CD4-positive, alpha-beta T cell treated with Interleukin-2 at 100 ng/mL for 4 hours (primary cell): ENCODE data around the gene MTERF4.

Source experiments
- DNase-seq: peaks from one replicate; pipeline ENCODE4 v3.0.0-alpha.2; 2020; ENCODE audit warnings: low spot score

Gene MTERF4

DNA sequence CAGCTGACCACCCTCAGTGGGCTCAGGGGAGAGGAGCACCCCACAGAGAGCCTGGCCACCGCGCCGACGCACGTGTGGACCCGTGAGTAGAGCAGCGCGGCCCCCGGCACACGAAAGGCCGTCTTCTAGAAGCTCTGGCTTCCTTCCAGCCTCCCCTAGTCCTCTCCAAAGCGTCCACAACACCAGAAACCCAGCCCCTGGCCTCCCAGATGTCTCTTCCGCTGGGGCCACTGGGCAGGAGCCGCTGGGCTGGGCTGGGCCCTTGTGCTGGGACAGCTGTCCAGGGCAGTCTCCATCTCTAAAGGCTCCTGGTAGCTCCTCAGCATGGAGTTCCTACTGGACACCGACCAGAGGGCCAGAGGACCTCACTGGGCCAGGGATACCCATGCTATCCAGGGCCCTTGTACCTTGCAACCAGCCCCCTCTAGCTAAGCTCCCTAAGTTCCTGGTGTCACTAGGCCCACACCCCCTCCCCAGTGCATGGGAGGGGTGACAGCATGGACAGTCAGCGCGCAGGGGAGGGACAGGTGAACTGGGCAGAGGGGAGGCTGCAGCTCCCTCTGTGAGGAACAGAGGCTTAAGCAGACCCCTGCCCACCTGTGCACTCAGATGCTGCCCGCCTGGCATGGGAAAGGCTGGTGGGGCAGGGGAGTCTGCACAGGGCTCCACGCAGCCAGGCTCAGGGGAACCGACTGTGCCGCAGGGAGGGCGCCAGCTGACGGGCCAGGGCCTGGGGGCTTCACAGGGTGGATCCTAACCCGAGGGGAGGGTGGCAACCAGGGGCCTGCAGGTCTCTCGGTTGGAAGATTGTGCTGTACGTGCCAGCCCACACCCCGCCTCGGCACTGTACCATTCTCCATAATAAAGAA is 32.9 kb downstream of the MTERF4 start:
- DNase-seq: no peak

DNA sequence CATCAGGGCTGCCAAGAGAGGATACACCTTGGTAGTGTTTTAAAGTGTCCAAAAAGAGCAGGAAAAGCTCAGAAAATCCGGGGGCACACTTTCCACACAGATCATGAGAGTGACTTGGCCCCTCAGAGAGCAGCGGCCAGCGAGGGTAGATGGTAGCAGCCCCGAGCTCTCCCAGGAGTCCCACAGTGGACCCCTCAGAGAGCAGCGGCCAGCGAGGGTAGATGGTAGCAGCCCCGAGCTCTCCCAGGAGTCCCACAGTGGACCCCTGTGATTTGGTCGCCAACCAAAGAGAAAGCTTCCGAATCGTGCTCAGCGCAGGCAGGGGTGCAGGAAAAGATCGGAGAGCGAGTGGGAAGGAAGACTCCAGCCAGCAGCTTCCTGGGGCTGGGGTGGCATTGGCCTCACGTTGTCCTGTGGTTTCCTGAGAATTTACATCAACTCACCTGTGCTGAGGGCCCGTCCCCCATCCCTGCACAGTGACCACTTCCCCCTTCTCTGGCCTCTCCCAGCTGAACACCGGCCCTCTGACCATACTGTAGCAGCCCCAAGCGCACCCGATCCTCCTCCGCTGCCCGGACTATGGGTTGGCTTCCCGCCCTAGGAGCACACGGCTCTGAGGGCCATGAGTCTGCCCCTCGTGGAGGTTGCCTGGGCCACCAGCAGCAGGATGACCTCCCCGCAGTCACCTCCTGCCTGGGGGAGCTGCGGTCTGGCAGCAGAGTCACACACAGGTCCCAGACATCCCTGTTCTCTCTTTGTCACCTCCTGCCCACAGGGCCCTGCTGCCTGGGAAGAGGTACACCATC is 33.7 kb downstream of the MTERF4 start:
- DNase-seq: no peak

DNA sequence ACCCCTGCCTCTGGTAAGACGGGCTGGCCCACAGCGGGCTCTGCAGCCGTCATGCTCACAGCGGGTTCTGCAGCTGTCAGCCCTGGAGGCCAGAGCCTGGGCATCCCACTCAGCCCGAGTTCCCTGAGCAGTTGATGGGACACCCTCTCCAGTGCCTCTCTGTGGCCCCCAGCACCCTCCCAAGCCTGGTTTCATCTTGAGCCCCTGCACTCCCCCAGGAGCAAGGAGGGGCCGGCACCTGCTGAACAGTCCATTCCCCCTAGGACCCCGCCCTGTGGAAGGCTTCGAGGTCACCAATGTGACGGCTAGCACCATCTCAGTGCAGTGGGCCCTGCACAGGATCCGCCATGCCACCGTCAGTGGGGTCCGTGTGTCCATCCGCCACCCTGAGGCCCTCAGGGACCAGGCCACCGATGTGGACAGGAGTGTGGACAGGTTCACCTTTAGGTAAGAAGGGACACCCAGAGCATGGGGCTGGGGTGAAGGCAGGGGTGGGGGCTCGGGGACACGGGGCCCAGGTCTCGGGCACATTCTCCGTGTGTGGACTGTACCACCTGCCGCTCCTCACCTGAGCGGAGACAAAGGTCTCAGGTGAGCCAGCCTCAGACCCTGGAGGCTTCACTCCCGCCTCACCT is 34.5 kb downstream of the MTERF4 start:
- no peak for DNase-seq

DNA sequence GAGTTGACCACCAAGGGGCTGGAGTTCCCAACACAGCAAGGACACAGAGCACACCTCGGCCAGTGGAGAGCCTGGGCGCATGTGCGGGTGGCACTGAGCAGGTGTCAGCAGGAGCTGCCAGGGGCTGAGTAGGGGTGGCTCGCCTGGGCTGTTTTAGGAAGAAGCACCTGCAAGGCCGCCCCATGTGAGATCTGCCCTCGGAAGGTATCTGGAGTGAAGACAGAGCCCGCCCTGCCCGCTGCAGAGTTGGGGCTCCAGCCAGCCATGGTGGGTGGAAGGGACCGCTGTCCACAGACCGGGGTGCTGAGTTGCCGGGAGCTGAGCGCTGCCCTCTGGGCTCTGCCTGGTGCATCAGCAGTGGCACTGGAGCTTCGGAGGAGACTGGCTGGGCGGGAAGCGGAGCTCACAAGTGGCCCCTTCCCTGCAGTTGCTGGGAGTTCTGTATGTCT is 35.2 kb downstream of the MTERF4 start:
- no peak for DNase-seq

DNA sequence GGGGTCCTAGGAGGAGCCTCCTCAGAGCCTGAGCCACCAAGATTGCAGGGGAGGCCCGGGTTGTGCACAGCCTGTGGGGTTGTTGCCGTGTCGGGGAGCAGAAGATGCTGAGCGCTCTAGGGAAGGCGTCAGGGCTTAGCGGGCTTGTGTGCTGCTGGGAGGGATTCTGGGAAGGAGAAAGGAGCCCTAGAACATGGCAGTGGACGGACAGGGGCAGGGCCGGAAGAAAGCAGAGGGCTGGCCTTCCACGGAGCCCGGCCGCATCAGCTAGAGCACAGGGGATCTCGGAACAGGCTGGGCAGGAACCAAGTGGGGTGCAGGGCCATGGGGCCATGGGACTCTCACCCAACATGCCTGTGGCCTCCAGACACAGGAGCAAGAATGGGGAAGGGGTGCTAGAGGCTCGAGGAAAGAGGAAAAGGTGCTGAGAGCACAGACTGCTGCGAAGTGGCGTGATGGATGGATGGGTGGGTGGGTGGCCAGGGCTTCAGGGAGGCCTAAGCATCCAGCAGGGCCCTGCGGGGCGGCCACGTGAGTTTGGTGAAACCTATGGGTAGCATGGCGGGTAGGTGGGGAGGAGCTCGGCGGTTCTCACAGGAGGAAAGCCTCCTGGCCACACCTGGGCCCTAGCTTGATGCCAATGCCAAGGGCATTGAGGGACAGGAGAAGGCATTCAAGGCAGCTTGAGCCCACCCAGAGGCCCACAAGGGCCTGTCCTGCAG is 35.8 kb downstream of the MTERF4 start:
- no peak for DNase-seq

DNA sequence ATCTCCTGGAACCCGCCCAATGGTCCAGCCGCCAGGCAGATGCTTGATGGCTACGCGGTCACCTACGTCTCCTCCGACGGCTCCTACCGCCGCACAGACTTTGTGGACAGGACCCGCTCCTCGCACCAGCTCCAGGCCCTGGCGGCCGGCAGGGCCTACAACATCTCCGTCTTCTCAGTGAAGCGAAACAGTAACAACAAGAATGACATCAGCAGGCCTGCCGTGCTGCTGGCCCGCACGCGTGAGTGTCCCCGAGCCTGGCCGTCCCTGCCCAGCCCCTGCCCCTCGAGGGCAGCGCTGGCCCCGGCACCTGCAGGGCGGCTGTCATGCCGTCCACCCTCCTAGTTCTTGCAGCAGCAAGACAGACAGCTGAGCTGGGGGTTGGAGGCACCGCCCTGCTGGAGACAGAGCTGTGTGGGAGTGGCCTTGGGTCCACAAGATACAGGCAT is 36.7 kb downstream of the MTERF4 start:
- no peak for DNase-seq

DNA sequence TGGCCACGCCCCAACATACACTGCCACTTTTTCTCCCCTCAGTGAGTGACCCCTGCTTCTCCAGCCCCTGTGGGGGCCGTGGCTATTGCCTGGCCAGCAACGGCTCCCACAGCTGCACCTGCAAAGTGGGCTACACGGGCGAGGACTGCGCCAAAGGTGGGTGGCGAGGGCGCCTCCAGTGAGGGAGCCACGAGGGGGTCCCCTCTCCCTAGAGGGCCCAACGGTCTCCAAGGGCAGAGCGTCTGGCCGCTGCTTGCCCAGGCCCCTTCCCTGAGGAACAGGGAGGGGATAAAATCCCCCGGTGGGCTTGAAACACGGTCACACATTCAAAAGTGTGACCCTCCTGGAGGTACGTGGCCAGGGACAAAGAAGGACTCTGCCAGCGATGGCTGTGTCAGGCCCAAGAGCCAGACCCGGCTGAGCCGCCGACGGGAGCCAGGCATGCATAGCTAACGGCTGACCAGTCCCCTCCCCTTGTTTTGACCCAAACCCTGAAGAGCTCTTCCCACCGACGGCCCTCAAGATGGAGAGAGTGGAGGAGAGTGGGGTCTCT is 37.2 kb downstream of the MTERF4 start:
- DNase-seq: no peak

DNA sequence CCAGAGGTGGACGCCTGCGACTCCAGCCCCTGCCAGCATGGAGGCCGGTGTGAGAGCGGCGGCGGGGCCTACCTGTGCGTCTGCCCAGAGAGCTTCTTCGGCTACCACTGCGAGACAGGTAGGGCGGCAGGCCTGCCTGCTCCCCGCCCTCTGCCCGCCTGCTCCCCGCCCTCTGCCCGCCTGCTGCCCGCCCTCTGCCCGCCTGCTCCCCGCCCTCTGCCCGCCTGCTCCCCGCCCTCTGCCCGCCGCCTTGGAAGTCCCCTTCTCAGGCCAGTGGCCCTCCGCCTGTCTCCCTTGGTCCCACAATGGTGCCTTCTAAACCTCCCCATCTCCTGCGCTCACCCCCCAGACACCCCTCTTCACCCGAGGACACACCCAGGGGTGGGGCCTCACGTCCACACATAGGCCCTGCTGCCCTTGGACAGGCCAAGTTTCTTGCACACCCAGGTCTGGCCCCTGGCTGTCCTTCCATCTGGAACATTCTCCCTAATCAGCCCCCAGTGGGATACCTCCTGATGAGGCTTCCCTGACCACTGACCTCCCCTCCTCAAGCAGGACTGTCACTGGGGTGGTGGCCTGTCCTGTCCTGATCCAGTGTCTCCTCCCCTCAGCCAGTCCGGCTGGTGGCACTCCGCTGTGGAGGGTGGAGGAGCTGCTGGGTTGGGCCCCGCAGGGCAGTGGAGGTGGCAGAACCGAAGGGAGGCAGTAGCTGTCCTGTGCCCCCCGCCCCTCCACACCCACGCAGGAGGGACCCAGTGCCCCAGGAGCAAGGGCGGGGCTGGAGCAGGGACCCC is 37.9 kb downstream of the MTERF4 start:
- peak; percentile 49 for DNase-seq

DNA sequence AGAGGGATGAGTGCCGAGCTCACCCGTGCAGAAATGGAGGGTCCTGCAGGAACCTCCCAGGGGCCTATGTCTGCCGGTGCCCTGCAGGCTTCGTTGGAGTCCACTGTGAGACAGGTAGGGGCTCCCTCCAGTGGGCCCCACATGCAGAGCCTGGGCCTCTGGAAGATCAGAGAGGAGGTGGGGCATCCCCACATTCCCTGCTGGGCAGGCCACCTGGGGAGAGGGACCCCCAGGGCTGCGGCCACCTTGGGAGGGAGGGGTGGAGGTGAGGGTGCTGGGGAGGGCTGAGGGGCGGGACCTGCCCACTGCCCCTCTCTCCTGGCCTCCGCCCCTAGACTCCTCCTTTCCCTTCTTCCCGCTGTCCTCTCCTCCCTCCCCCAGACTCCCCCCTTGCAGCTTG is 38.5 kb downstream of the MTERF4 start:
- DNase-seq: no peak

DNA sequence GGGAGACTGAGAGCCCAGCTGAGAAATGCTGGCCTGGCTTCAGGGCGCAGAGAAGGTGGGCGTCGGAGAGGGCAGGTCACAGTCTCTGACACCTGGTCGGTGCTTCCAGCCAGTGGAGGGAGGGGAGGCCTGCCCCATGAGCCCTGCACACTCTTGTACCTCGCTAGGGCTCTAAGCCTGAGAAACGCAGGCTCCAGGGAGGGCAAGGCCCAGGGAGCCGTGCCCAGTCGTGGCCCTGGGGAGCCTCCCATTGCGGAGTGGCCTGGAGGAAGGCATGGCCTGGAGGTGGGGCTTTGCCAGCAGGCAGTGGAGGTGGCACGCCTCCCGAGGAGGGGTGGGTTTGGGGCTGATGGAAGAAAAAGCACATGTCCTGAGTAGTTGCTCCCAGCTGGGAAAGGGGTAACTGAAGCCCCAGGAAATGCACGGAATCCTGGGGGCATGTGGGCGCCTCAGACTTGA is 39.0 kb downstream of the MTERF4 start:
- DNase-seq: no peak

DNA sequence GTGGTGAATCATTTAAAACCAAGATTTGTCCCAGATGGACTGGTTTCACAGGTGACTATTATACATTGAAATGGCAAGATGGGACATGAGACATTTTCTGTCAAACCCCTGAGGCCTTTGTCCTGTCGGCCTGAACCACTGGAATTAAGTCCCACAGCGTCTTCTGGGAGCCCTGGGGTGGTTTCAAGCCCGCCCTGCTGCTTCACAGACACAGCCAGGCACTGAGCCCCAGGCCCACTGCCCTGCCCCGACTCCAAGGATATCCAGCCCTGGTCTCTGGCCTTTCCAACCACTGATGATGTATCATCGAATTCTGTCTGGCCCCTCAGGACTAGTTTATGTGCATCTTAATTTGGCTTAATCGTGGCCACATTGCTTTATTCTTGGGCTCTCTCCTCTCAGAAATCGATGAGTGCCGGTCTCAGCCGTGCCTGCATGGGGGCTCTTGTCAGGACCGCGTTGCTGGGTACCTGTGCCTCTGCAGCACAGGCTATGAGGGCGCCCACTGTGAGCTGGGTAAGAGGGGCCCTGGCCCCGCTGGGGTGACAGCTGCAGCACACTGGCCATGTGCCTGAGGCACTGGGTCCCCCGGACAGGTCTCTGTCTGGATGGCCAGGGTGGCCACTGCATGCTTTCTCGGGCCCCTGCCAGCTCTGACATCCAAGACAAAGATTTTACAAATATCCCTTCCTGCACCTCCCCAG is 39.5 kb downstream of the MTERF4 start:
- no peak for DNase-seq

DNA sequence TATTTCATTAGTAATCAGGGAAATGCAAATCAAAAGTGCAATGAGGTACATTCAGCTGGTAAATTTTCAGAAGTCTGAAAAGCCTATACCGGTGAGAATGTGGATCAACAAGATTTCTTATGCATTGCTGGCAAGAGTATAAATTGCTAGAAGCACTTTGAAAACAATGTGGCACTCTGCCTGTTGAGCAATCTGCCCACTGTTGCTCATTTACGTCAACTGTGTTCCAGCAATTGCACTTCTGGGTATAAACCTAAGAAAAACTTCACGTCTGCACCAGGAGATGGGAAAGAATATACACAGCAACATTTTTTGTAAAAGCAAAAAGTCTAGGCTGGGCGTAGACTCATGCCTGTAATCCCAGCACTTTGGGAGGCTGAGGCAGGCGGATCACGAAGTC is 40.8 kb downstream of the MTERF4 start:
- no peak for DNase-seq

DNA sequence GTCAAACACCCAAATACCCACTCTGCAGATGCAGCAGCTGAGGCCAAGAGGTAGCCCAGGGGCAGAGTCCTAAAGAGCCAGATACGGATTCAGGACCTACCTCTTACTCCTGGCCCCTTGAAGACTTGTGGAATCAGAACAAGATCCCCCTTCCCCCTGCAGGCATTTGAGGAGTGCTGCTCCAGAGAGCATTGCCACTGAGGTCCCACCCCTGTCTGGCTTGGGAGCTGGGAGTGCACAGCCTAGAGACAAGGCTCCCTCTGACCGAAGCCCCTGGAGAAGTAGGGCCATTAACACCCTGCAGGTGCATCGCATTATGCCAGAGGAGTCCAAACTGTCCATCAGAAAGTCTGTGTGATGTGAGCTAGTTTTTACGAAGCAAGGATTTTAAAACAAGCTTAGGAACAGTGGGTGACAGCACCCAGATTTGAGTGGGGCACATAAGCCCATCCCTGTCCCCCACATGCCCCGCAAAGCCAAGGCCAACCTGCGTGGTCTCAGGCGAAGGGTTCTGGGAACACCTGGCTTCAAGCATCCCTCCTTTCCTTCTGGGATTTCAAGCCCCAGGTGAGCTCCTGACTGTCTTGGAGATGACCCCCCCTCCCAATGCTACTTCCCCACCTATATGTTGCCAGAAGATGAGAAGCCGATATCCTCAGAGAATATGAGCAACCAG is 48.4 kb downstream of the MTERF4 start:
- DNase-seq: no peak

DNA sequence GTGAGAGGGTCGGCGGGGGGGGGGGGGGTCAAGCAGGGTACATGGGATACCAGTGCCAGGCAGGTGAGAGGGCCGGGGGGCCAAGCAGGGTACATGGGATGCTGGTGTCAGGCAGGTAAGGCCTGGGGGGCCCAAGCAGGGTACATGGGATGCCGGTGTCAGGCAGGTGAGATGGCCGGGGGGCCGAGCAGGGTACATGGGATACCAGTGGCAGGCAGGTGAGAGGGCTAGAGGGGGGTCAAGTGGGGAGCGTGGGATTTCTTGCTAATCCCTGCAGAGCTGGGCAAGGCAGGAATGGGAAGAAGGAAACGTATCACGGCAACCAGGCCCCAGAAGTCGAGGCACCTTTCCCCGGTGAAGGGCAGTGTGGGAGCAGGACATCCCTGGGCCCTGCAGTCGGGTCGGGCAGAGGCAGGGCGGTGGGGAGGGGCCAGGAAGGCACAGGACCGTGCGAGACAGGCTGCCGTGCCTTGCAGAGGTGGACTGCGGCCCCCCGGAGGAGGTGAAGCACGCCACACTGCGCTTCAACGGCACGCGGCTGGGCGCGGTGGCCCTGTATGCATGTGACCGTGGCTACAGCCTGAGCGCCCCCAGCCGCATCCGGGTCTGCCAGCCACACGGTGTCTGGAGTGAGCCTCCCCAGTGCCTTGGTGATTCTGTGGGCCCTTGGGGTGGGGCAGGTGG is 49.3 kb downstream of the MTERF4 start:
- DNase-seq: no peak

DNA sequence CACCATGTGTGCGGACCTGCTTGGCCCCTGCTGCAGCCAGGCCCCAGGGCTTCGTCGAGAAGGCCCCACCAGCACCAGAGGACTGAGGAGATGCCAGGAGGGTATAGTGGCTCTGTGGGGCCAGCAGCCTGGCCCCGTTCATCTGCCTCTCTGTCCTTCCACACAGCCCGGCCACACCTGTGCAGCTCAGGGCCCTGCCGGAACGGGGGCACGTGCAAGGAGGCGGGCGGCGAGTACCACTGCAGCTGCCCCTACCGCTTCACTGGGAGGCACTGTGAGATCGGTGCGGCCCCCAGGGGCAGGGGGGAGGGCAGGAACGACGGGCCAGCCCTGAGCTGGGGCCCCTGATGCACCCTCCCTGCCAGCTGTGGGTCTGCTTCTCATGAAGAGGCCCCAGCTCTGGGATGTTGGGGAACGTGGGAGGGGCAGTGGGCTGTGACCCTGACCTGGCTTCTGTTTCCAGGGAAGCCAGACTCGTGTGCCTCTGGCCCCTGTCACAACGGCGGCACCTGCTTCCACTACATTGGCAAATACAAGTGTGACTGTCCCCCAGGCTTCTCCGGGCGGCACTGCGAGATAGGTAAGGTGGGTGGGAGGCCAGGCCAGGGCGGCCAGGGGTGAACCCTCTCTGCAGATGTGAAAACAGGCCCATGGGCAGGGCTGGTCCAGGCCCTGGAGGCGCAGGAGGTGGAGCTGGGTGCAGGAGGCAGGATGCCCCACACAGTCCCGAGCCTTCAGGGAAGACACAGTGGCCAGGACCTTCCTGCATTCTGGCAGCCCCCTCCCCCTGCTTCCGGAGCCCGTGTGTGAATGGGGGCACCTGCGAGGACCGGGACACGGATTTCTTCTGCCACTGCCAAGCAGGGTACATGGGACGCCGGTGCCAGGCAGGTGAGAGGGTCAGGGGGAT is 50.3 kb downstream of the MTERF4 start:
- DNase-seq: no peak

DNA sequence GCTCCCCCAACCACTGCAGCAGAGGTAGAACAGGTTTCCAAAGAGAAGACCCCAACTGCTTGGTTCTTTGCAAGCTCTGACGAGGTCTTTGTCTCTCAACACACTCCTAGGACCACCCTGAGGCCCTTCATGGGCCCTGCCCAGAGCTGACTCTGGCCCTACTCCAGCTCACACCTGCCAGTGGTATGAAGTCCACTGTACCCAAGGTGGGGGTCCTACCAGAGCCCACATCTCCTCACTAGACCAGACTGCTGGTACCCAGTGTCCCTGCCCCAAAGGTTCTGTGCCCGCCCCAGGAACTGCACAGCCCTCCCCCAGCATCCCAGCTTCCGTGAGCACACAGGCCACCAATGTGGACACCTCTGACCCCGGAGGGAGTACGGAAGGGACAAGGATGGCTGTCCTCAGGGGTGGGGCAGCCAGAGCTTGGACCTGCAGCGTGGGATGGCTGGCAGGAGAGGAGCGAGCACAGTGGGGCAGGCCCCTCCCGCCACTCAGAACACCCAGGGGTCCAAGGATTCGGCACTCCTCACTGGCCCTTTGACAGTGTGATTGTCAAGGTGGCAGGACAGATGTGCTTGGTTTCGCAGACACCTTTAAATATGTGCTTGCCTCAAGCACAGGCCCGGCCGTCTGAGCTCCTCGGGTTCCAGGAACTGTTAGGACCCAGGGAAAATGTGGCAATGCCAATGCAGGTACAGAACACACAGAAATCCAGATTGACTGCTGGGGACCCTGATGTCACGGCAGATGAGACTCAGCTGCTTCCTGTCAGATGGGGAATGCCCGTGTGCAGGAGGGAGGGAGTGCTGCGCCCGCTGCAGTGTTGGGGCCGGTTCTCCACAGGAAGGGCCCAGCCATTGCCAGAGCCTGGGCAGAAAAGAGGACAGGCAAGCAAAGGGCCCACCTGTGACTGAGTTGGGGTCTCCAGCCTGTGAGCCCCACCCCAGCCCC is 51.2 kb downstream of the MTERF4 start:
- no peak for DNase-seq
